HG02943 (cell line): ENCODE results near the gene ATP2B1.

ENCODE experiments used
- ATAC-seq: cut with Tn5 transposase; IDR thresholded peaks from one replicate; pipeline ENCODE4 v1.9.1; 2021; ENCODE audit warnings: mild to moderate bottlenecking, low read depth, moderate library complexity; ENCODE audit not compliant: unreplicated experiment

Gene ATP2B1

DNA sequence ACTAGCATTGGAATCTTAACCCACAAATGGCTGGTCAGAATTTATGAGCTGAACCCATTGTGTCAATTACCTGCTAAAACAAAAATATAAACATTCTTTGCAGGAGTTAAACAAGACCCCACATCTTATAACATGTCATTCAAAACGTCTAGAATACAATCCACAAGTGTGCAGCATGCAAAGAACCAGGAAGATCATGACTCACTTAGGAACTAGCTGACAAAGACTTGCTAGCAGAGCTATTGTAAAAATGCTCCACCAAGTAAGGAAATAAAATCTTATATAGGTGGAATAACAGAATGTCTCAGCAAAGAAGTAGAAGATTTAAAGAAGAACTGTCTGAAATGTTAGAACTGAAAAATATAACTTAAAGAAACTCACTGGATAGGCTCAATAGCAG is 156.3 kb downstream of the ATP2B1 start:
- no peak for ATAC-seq

DNA sequence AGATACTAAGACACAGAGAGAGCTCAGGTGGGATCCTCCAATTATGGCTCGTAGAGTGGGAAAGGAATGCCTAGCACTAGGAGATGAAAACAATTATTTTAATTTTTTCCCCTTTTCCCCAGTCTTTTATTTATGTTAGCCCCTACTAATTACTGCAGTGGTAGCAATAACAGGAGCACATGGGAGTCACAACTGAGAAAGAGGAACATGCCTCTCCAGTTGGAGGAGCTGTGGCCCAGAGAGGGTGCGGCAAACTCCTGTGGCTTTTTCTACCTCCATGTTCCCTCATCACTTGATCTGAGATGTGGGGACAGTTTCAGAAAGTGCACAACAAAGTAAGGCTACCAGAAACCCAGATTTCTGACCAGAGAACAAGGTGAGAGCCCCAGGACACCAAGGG is 156.9 kb downstream of the ATP2B1 start:
- ATAC-seq, result no peak

DNA sequence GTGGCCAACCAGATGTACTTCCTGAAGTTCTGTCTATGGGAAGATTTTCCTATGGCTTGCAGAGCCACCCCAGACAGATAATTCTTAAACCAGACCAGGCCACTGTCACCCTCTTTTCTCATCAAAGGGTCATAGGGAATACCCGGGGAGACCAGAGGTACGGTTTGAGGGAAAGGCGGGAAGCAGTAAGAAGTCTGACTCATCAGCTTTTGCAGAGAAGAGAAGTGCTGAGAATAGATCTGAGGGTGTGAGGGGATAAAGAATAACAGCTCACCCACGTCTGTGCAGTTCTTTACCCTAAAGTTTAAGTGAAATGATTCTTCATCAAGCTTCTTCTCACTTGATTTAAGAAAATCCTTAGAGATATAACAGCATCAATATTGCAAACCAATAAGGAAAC is 161.5 kb downstream of the ATP2B1 start:
- no peak for ATAC-seq

DNA sequence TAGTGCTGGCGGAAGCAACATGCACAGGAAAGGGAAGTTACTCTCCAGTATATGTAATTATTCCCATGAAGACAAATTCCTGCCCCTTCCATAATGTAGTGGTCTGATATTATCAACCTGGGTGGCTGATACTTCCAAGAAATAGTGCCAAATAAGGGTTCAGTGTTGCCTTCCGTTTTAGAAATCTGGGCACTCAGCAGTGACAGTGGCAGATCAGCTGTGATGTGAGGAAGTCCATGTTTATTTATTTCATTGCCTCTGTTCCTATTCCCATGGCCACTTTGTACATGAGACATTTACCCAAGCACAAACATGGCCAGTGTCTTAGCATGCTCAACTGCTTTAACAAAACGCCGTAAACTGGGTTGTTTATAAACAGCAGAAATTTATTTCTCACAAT is 162.5 kb downstream of the ATP2B1 start:
- ATAC-seq, result no peak

DNA sequence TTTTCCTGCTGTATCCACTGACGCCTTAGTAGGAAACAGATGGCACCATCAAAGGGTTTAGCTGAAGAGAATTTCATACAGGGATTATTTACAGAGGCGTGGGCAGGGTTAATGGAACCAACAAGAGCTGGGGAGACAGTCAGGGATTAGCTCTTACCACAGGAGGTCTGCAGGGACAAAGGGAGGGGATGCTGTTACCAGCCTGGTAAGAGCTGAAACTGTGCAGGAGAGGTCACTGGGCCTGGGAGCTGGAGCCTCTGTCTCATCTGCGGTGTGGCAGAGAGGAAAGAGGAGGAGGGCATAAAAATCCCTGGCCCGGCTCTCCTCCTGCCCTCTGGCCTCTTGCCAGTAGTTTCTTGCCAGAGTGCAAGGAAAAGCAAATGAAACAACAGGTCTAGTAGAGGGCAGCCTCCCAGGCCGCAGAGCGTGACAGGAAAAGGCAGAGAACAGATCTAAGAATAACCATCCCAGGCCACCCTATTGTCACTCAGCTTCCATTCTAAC is 163.9 kb downstream of the ATP2B1 start:
- no peak for ATAC-seq

DNA sequence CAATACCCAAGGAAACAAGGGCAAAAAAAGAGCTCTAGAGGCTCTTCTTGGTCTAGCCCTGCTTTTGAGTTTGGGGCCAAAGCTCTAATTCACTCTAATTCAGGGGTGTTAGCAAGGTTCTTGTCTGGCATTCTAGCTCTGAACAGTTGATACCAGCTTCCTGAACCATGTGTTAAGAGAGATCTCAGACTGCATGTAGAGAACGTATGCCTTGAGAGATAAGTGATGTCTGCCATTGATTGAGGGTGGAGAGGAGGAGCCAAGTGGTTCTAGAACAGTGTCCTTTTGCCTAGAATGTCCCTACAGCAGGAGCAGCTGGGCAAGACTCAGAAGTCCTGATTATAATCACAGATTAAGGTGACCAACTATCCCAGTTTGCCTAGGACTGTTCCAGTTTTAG is 164.6 kb downstream of the ATP2B1 start:
- ATAC-seq, result no peak

DNA sequence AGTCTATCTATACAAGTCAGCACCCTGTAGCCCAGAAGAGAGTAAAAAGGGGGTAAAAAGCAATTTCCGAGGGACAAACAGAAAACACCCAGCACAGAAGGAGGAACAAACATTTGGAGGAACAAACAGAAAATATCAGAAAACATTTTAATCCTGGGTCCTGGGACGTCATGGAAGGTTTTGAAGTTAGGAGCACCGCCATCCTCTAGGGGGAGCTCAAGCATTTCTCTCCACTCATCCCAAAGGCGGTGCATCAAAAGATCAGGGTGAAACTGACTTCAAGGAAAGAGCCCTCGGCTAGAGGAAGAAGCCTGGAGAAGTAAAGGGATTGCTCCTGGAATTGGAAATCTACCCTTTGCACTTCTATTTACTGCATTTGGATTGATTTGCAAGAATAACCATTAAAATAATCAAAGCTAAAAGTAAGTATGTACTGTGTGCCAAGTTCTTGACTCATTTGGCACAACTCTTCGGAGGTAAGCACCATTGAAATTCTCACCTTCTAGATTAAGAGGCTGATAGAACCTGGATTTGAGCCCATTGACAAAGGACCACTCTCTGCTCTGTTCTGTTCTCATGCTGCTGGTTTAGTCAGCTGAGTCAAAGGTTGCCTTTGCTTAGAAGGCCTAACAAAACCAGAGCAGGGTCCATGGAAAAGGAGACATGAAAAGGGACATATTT is 165.6 kb downstream of the ATP2B1 start:
- peak; percentile 82 for ATAC-seq

DNA sequence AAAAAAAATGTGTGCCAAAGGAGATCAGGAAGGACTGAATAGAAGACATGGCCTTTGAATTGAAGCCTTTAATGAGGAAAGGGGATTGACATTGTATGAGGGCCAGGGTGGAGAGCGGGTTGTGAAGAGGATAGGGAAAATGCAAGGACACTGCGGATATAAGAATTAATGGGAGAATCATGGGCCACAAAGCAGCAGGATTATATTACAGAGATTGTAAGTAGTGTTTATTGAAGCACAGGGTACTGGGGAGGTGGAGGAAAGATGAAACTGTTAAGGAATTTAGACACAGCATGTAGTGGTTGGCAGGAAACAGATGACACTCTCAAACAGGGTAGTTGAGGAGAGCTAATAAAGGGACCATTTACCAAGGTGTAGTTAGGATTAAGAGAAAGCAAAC is 166.4 kb downstream of the ATP2B1 start:
- ATAC-seq, result no peak

DNA sequence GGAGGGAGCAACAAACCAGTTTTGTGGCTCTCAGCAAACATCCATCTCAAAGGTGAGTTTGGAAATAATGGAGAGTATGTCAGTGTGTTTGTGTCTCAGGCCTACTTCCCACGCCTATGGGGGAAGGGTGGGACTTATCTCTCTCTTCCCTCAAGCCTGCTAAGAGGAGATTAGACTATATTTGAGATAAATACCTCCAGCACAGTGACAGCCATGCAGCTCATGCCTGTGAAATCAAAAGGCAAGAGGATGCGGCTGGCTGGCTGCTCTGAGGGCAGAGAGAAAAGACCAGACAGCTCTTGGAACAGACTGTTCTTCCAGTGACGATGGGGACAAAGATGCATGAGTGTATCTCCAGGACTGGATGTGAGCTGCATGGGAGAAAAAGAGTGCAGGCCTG is 168.1 kb downstream of the ATP2B1 start:
- no peak for ATAC-seq

DNA sequence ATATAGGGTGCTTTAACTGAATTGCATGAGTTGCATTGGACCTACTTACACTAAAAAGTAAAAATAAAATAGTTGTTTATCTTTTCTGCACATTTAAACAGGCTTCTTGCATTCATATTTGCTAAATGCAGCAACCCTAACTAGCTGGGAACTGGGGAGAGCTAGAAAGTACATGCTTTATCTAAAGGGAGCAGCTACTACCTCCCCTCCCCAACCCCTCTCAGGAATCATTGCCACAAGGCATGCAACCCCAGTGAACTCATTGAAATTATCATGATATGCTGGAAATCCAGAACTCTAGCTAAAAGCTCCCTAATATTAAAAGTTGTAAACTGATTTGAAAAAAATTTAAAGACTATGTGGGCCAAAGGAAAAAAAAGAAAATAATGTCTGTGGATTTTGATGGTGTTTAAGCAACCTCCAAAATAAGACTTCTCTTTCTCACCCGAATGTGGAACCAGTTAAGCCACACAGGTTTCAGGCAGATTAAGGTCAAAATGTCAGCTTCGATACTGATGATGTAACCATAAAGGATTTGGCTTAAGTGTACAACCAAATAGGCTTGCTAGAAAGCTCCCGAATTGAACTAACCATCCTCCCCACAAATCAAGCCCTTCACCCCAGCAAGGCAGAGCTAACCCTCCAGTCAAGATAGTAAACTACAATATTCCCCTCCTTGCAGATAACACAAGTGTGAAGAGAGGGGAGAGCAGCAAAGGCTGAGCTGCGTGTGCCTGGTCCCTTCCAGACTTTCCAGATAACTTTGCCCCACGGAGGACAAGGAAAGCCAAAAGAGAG is 169.0 kb downstream of the ATP2B1 start:
- ATAC-seq, result no peak

DNA sequence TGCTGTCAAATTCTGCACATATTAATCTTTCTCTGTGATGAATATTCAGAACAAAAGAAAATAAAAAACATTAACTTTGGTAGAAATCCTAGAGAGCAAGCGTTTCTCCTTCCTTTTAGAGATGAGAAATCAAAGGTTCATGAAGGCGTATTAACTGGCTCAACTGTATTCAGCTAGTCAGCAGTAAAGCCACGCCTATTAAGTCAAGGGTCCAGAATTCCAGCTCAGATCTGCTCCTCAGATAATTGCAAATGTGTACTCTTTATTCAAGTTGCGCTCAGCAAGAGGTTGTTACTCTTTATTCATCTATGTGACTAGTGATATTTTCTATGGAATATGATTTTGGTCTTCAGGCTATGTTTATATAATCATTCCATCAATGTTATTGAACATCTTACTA is 169.7 kb downstream of the ATP2B1 start:
- ATAC-seq, result no peak
